Uterus (tissue), 2 donors: ENCODE measurements around the gene TMEM258.

Source experiments
- POLR2A ChIP-seq, 2 donors: fragments of 450-650 bp; IDR thresholded peaks; one replicate each; pipeline ENCODE4 v1.6.1; 2016; ENCODE audit warnings: antibody characterized with exemption in 2 of 2, mild to moderate bottlenecking in 1 of 2, moderate library complexity in 1 of 2
- TF ChIP-seq, protein P1 (sequence below), 4 experiments: fragments of 200-600 bp in 2 of 4; fragments of 450-650 bp in 2 of 4; sonication (generic) in 2 of 4; IDR thresholded peaks; one replicate each; pipeline ENCODE4 v1.5.1; 2016 to 2019; ENCODE audit warnings: antibody characterized with exemption in 4 of 4, mild to moderate bottlenecking in 2 of 4, moderate library complexity in 1 of 4

DNA sequence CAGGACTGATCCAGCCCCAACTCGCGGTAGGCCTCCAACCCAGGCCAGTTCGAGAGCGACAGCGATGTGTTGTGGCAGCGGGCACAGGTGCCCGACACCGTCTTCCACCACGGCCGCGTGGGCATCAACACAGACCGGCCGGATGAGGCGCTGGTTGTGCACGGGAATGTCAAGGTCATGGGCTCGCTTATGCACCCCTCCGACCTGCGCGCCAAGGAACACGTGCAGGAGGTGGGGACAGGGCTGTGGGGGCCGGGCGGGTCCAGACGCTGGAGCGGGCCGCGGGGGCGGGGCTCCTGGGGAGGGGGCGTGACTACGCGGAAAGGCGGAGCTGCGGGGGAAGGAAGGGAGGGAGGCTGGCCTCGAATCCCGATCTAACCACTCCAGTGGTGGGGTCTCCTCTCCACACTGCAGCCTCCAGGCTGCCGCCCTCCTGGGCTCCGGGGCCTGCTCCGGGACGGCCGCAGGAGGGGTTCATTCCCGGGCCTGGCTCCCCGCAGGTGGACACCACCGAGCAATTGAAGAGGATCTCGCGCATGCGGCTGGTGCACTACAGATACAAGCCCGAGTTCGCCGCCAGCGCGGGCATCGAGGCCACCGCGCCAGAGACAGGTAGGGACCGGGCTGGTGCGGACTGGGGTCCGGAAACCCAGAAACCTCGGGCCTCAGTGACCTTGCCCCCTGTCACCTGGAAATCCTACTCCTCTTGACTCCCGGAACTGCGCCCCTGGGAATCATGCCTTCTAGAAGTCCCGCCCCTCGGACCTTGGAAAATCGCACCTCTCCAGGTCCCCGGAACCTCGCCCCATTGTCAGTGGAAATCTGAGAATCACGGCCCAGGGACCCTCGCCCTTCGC lies 14.9 kb downstream of the TMEM258 start:
- no peak for TF ChIP-seq POLR2A (IDR thresholded peaks at IDR 0.05)
- TF ChIP-seq, protein P1, sequence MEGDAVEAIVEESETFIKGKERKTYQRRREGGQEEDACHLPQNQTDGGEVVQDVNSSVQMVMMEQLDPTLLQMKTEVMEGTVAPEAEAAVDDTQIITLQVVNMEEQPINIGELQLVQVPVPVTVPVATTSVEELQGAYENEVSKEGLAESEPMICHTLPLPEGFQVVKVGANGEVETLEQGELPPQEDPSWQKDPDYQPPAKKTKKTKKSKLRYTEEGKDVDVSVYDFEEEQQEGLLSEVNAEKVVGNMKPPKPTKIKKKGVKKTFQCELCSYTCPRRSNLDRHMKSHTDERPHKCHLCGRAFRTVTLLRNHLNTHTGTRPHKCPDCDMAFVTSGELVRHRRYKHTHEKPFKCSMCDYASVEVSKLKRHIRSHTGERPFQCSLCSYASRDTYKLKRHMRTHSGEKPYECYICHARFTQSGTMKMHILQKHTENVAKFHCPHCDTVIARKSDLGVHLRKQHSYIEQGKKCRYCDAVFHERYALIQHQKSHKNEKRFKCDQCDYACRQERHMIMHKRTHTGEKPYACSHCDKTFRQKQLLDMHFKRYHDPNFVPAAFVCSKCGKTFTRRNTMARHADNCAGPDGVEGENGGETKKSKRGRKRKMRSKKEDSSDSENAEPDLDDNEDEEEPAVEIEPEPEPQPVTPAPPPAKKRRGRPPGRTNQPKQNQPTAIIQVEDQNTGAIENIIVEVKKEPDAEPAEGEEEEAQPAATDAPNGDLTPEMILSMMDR (IDR thresholded peaks at IDR 0.05) = no peak
